Liver (tissue), 9 donors: Measurements from ENCODE around the gene RGS7. TPM values are rescaled to one million over a fixed set of nuclear protein-coding genes. Genes with fewer than 3 reads are reported as not detected.

Experiments
- DNase-seq: peaks from one replicate; pipeline ENCODE4 v3.0.0-alpha.2; 2017; ENCODE audit warnings: low spot score
- H3K27ac ChIP-seq, 2 donors: one replicate each; pipeline ENCODE4 v1.7.0; 2013; ENCODE audit warnings: inconsistent platforms in 2 of 2, low read length in 2 of 2, control low read depth in 1 of 2, low read depth in 1 of 2, mild to moderate bottlenecking in 1 of 2
- H3K27me3 ChIP-seq, 4 donors: one replicate each; pipeline versions ENCODE4 v1.6.1 to v1.7.0; 2013; ENCODE audit warnings: low read length in 3 of 4, inconsistent platforms in 1 of 4, mild to moderate bottlenecking in 1 of 4, moderate library complexity in 1 of 4; ENCODE audit not compliant: control insufficient read depth in 4 of 4, insufficient read depth in 4 of 4
- H3K36me3 ChIP-seq, 4 donors: one replicate each; pipeline versions ENCODE4 v1.6.1 to v1.7.0; 2013; ENCODE audit warnings: low read length in 3 of 4, mild to moderate bottlenecking in 3 of 4, low read depth in 1 of 4, moderate library complexity in 1 of 4; ENCODE audit not compliant: control insufficient read depth in 4 of 4, insufficient read depth in 3 of 4
- H3K4me1 ChIP-seq, 4 donors: one replicate each; pipeline versions ENCODE4 v1.6.1 to v1.7.0; 2013; ENCODE audit warnings: low read length in 3 of 4, mild to moderate bottlenecking in 3 of 4, moderate library complexity in 1 of 4; ENCODE audit not compliant: control insufficient read depth in 4 of 4, insufficient read depth in 4 of 4
- H3K4me3 ChIP-seq, 3 donors: one replicate each; pipeline versions ENCODE4 v1.6.1 to v1.7.0; 2013; ENCODE audit warnings: low read length in 3 of 3, control low read depth in 1 of 3, low read depth in 1 of 3, mild to moderate bottlenecking in 1 of 3
- H3K9ac ChIP-seq, 2 donors: one replicate each; pipeline ENCODE4 v1.7.0; 2013; ENCODE audit warnings: low read length in 2 of 2, mild to moderate bottlenecking in 2 of 2, moderate library complexity in 2 of 2, control low read depth in 1 of 2, low read depth in 1 of 2
- H3K9me3 ChIP-seq, 4 donors: one replicate each; pipeline versions ENCODE4 v1.6.1 to v1.7.0; 2013; ENCODE audit warnings: low read length in 3 of 4; ENCODE audit not compliant: control insufficient read depth in 4 of 4
- EGR1 ChIP-seq, 2 donors: IDR thresholded peaks; 2 replicates each; pipeline ENCODE4 v1.6.1; 2016 to 2018; ENCODE audit warnings: antibody characterized with exemption in 2 of 2, low read depth in 2 of 2
- FOXA1 ChIP-seq: IDR thresholded peaks from 2 replicates; pipeline ENCODE4 v1.6.1; 2016; ENCODE audit warnings: antibody characterized with exemption
- FOXA2 ChIP-seq: IDR thresholded peaks from 2 replicates; pipeline ENCODE4 v1.6.1; 2016; ENCODE audit warnings: antibody characterized with exemption
- GABPA ChIP-seq, 2 donors: IDR thresholded peaks in 1 of 2; conservative IDR thresholded peaks in 1 of 2; 2 replicates each; pipeline ENCODE4 v1.6.1; 2016; ENCODE audit warnings: antibody characterized with exemption in 2 of 2, mild to moderate bottlenecking in 1 of 2, moderate library complexity in 1 of 2
- HNF4A ChIP-seq, 2 donors: conservative IDR thresholded peaks; 2 replicates each; pipeline ENCODE4 v1.6.1; 2016; ENCODE audit warnings: antibody characterized with exemption in 2 of 2, mild to moderate bottlenecking in 2 of 2
- HNF4G ChIP-seq: IDR thresholded peaks from 2 replicates; pipeline ENCODE4 v1.6.1; 2016; ENCODE audit warnings: antibody characterized with exemption
- JUND ChIP-seq, 2 donors: IDR thresholded peaks; 2 replicates each; pipeline ENCODE4 v1.6.1; 2016; ENCODE audit warnings: antibody characterized with exemption in 2 of 2
- NR2F2 ChIP-seq: IDR thresholded peaks from 2 replicates; pipeline ENCODE4 v1.6.1; 2016; ENCODE audit warnings: antibody characterized with exemption
- RAD21 ChIP-seq, 2 donors: IDR thresholded peaks; 2 replicates each; pipeline ENCODE4 v1.6.1; 2016; ENCODE audit warnings: antibody characterized with exemption in 2 of 2, mild to moderate bottlenecking in 2 of 2
- RXRA ChIP-seq, 2 donors: IDR thresholded peaks; 2 replicates each; pipeline ENCODE4 v1.6.1; 2017 to 2018; ENCODE audit warnings: antibody characterized with exemption in 2 of 2, mild to moderate bottlenecking in 1 of 2
- SP1 ChIP-seq: IDR thresholded peaks from 2 replicates; pipeline ENCODE4 v1.6.1; 2018; ENCODE audit warnings: antibody characterized with exemption, mild to moderate bottlenecking
- TAF1 ChIP-seq: conservative IDR thresholded peaks from 2 replicates; pipeline ENCODE4 v1.6.1; 2016; ENCODE audit warnings: antibody characterized with exemption, mild to moderate bottlenecking
- YY1 ChIP-seq: IDR thresholded peaks from 2 replicates; pipeline ENCODE4 v1.6.1; 2016; ENCODE audit warnings: antibody characterized with exemption, mild to moderate bottlenecking
- WGBS: extraction: QIAGEN DNeasy Blood & Tissue Kit; methylation state at CpG from one replicate; pipeline ENCODE4 v1.1.7; 2013; 5-methylcytosine and 5-hydroxymethylcytosine counted together
- polyA plus RNA-seq, 2 donors: library from polyadenylated mRNA; stranded (reverse) in 1 of 2; unstranded in 1 of 2; fragments of 200-250 nt in 1 of 2; fragments of >200 nt in 1 of 2; fragmentation: Nextera tagmentation in 1 of 2; extraction: Ambion mirVana in 1 of 2; gene quantifications; one replicate each; pipeline versions ENCODE4 v1.2.1 to v1.2.3, GENCODE V29; 2013 to 2015
- total RNA-seq, 2 donors: library from RNA; depleted of rRNA; stranded (reverse); fragments of >200 nt; gene quantifications; one replicate each; pipeline ENCODE4 v1.2.3, GENCODE V29; 2014
- TF ChIP-seq, protein P1 (sequence below): IDR thresholded peaks from 2 replicates; pipeline ENCODE4 v1.6.1; 2016; ENCODE audit warnings: antibody characterized with exemption
- TF ChIP-seq, protein P2 (sequence below): IDR thresholded peaks from 2 replicates; pipeline ENCODE4 v1.6.1; 2016; ENCODE audit warnings: antibody characterized with exemption
- TF ChIP-seq, protein P3 (sequence below): fragments of 150-350 bp; IDR thresholded peaks from 2 replicates; pipeline ENCODE4 v1.5.1; 2017; ENCODE audit warnings: improper control_type of control experiment, low read depth, low read length; ENCODE audit not compliant: missing input control
- TF ChIP-seq, protein P4 (sequence below): IDR thresholded peaks from 2 replicates; pipeline ENCODE4 v1.6.1; 2016; ENCODE audit warnings: antibody characterized with exemption, mild to moderate bottlenecking
- TF ChIP-seq, protein P5 (sequence below): IDR thresholded peaks from 2 replicates; pipeline ENCODE4 v1.6.1; 2016; ENCODE audit warnings: antibody characterized with exemption
- donor health status: healthy.
- donor health status: healthy.
- donor health status: healthy.
- donor health status: healthy.
- donor health status: healthy.

RGS7 gene
- total and polyA plus RNA-seq, 4 donors = 0.05 to 0.18 TPM; not detected in 2

DNA sequence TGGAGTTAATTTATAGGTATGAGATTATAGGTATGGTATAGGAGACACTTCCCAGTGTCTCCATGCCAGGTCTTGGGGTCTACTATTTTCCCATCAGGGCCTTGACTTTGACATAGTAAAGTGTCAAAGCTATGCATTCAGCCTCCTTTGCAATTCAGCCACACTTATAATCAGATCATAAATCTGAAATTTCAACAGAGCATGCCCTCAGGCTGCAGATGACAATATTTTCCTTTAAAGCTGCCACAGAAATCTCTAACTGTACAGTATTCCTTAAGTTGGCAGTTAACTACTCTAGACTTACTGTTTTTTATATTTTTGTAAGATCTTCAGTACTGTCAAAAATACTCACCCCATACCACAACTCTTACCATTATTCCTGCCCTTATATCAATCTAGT lies 30.2 kb upstream of the RGS7 start:
- Histone ChIP-seq H3K4me3 (no peak overlapping the region), H3K9me3 (no peaks in the 10 kb centered on the region), H3K9ac (no peak overlapping the region), H3K36me3 (no peaks in the 10 kb centered on the region), H3K4me1 (no peaks in the 10 kb centered on the region), H3K27ac (no peak overlapping the region), H3K27me3 (no peaks in the 10 kb centered on the region)
- no peak for DNase-seq
- TF ChIP-seq, protein P1, sequence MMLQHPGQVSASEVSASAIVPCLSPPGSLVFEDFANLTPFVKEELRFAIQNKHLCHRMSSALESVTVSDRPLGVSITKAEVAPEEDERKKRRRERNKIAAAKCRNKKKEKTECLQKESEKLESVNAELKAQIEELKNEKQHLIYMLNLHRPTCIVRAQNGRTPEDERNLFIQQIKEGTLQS = no peak

DNA sequence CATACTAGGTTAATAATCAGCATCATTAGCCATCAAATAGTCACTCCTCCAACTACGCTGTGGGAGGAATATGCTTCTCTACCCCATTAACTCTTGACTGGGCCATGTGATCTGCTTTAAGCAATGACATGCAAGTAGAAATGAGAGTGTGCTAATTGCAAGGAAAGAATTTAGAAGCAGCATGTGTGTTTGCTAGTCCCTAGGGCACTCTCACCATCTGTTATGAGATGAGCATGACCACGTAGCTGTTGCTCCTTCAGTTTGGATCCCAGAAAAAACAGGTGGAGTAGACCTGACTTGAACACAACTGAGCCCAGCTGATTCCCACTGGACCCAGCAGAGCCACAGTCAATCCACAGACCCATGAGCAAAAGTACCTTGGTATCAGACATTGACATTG lies 19.7 kb upstream of the RGS7 start:
- TF ChIP-seq HNF4G (no peak), YY1 (no peak), SP1 (no peak), NR2F2 (no peak), EGR1 (IDR thresholded peaks at IDR 0.05; ENCODE audit: low read depth in 2 of 2) (no peak), HNF4A (conservative IDR thresholded peaks at IDR 0.05) (no peak), RAD21 (IDR thresholded peaks at IDR 0.05) (no peak), JUND (IDR thresholded peaks at IDR 0.05) (no peak), FOXA1 (no peak), TAF1 (no peak), GABPA (IDR thresholded peaks at IDR 0.05 in 1 of 2, conservative IDR thresholded peaks at IDR 0.05 in 1 of 2) (no peak), RXRA (IDR thresholded peaks at IDR 0.05) (no peak), FOXA2 (no peak)
- TF ChIP-seq, protein P2, sequence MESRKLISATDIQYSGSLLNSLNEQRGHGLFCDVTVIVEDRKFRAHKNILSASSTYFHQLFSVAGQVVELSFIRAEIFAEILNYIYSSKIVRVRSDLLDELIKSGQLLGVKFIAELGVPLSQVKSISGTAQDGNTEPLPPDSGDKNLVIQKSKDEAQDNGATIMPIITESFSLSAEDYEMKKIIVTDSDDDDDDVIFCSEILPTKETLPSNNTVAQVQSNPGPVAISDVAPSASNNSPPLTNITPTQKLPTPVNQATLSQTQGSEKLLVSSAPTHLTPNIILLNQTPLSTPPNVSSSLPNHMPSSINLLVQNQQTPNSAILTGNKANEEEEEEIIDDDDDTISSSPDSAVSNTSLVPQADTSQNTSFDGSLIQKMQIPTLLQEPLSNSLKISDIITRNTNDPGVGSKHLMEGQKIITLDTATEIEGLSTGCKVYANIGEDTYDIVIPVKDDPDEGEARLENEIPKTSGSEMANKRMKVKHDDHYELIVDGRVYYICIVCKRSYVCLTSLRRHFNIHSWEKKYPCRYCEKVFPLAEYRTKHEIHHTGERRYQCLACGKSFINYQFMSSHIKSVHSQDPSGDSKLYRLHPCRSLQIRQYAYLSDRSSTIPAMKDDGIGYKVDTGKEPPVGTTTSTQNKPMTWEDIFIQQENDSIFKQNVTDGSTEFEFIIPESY = no peak
- TF ChIP-seq, protein P1 = no peak
- TF ChIP-seq, protein P3, sequence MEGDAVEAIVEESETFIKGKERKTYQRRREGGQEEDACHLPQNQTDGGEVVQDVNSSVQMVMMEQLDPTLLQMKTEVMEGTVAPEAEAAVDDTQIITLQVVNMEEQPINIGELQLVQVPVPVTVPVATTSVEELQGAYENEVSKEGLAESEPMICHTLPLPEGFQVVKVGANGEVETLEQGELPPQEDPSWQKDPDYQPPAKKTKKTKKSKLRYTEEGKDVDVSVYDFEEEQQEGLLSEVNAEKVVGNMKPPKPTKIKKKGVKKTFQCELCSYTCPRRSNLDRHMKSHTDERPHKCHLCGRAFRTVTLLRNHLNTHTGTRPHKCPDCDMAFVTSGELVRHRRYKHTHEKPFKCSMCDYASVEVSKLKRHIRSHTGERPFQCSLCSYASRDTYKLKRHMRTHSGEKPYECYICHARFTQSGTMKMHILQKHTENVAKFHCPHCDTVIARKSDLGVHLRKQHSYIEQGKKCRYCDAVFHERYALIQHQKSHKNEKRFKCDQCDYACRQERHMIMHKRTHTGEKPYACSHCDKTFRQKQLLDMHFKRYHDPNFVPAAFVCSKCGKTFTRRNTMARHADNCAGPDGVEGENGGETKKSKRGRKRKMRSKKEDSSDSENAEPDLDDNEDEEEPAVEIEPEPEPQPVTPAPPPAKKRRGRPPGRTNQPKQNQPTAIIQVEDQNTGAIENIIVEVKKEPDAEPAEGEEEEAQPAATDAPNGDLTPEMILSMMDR = no peak
- TF ChIP-seq, protein P4, sequence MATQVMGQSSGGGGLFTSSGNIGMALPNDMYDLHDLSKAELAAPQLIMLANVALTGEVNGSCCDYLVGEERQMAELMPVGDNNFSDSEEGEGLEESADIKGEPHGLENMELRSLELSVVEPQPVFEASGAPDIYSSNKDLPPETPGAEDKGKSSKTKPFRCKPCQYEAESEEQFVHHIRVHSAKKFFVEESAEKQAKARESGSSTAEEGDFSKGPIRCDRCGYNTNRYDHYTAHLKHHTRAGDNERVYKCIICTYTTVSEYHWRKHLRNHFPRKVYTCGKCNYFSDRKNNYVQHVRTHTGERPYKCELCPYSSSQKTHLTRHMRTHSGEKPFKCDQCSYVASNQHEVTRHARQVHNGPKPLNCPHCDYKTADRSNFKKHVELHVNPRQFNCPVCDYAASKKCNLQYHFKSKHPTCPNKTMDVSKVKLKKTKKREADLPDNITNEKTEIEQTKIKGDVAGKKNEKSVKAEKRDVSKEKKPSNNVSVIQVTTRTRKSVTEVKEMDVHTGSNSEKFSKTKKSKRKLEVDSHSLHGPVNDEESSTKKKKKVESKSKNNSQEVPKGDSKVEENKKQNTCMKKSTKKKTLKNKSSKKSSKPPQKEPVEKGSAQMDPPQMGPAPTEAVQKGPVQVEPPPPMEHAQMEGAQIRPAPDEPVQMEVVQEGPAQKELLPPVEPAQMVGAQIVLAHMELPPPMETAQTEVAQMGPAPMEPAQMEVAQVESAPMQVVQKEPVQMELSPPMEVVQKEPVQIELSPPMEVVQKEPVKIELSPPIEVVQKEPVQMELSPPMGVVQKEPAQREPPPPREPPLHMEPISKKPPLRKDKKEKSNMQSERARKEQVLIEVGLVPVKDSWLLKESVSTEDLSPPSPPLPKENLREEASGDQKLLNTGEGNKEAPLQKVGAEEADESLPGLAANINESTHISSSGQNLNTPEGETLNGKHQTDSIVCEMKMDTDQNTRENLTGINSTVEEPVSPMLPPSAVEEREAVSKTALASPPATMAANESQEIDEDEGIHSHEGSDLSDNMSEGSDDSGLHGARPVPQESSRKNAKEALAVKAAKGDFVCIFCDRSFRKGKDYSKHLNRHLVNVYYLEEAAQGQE = no peak
- TF ChIP-seq, protein P5, sequence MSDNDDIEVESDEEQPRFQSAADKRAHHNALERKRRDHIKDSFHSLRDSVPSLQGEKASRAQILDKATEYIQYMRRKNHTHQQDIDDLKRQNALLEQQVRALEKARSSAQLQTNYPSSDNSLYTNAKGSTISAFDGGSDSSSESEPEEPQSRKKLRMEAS = no peak
- Histone ChIP-seq H3K4me3 (no peak overlapping the region), H3K4me1 (no peaks in the 10 kb centered on the region), H3K9ac (no peak overlapping the region), H3K9me3 (peaks cover 0 to 1% (median 0%) of the 10 kb centered on the region in 4 donors), H3K27me3 (peaks cover 0 to 3% (median 1%) of the 10 kb centered on the region in 4 donors), H3K36me3 (no peaks in the 10 kb centered on the region), H3K27ac (no peak overlapping the region)
- DNase-seq = no peak
- 50% methylated on average over 2 of the region's 2 CpGs for WGBS
